MCF 10A (cell line): Measurements from ENCODE around the gene SOX15. TPM values are rescaled to one million over a fixed set of nuclear protein-coding genes. Genes with fewer than 3 reads are reported as not detected.

Source experiments
- BruUV-seq: library from RNA; stranded (reverse); fragments of 400-500 nt; replicated peaks from 2 replicates; lab custom pipeline; 2021; lab: Mats Ljungman, UMichigan
- CTCF ChIA-PET: fragments of 300-600 bp; sonication (Branson Sonifier 250); formaldehyde crosslinking; extraction: SDS; loops from one replicate; lab custom pipeline; 2021; ENCODE audit warnings: antibody characterized with exemption, inconsistent platforms; lab: Yijun Ruan, JAX
- POLR2A ChIA-PET: fragments of 300-600, 350-650 bp; sonication (Branson Sonifier 250); formaldehyde crosslinking; extraction: SDS; loops from one replicate; lab custom pipeline; 2020; ENCODE audit warnings: antibody characterized with exemption, inconsistent platforms; lab: Yijun Ruan, JAX
- DNase-seq: peaks from one replicate; pipeline ENCODE4 v3.0.0-alpha.2; 2018; ENCODE audit not compliant: unreplicated experiment
- H3K27ac Mint-ChIP-seq: one replicate; pipeline ENCODE4 v1.8.0; 2022; ENCODE audit warnings: mild to moderate bottlenecking, low read depth, mixed read lengths; ENCODE audit not compliant: unreplicated experiment
- H3K27me3 Mint-ChIP-seq: one replicate; pipeline ENCODE4 v1.8.0; 2022; ENCODE audit warnings: mixed read lengths; ENCODE audit not compliant: insufficient read depth, unreplicated experiment
- H3K36me3 Mint-ChIP-seq: one replicate; pipeline ENCODE4 v1.8.0; 2022; ENCODE audit warnings: mild to moderate bottlenecking, moderate library complexity, mixed read lengths; ENCODE audit not compliant: insufficient read depth, unreplicated experiment
- H3K4me1 Mint-ChIP-seq: one replicate; pipeline ENCODE4 v1.8.0; 2022; ENCODE audit warnings: mixed read lengths; ENCODE audit not compliant: insufficient read depth, unreplicated experiment
- H3K4me3 Mint-ChIP-seq: one replicate; pipeline ENCODE4 v1.8.0; 2022; ENCODE audit warnings: mild to moderate bottlenecking, moderate library complexity, mixed read lengths; ENCODE audit not compliant: unreplicated experiment
- H3K9me3 Mint-ChIP-seq: one replicate; pipeline ENCODE4 v1.8.0; 2022; ENCODE audit warnings: mixed read lengths; ENCODE audit not compliant: unreplicated experiment
- CTCF ChIP-seq: fragments of 200-600 bp; IDR thresholded peaks from one replicate; pipeline ENCODE4 v1.8.0; 2022; ENCODE audit warnings: antibody characterized with exemption, mild to moderate bottlenecking; ENCODE audit not compliant: unreplicated experiment
- intact Hi-C: fragments of 100-400 bp; cut with micrococcal nuclease; formaldehyde crosslinking; loops from 2 replicates; pipeline ENCODE4 v1.14.1; 2022
- total RNA-seq: library from RNA; stranded (reverse); gene quantifications from 2 replicates; pipeline ENCODE4 v1.2.3, GENCODE V29; 2022

The SOX15 gene
- total RNA-seq, 1 experiment from 2014 or later: 34.4 TPM

GRCh38 chr17:7572588-7573323 lies 17.1 kb downstream of the SOX15 start:
- BruUV-seq: TSS peak; percentile 15
- peak; percentile 99 for DNase-seq
- ChIA-PET POLR2A (interaction anchor here (0.6 to 13.7 kb wide), 18 partner anchors 12 to 579 kb away, joined by 3 to 294 read pairs (median 3); partner anchors contain the start of genes CTDNEP1, FXR2, GPS2 and MPDU1), CTCF (interaction anchor here (4.1 kb wide), 1 partner anchor 12 kb away, joined by 20 read pairs; the partner anchor contains the start of gene MPDU1)
- intact Hi-C loops: loop anchor here (1.0 to 5.0 kb wide), 2 partner anchors 15 to 115 kb away; partner anchors contain the start of genes TP53 and WRAP53
- no peak for TF ChIP-seq CTCF
- H3K36me3 Mint-ChIP-seq: peaks cover 87% of the 10 kb centered on the region
- peak overlapping the region; percentile 99 for H3K27ac Mint-ChIP-seq
- no peaks in the 10 kb centered on the region for H3K27me3 Mint-ChIP-seq
- H3K4me3 Mint-ChIP-seq: peak overlapping the region; percentile 90
- peaks cover 11% of the 10 kb centered on the region for H3K4me1 Mint-ChIP-seq
- no peaks in the 10 kb centered on the region for H3K9me3 Mint-ChIP-seq

GRCh38 chr17:7572338-7572587 lies 17.6 kb downstream of the SOX15 start:
- H3K4me1 Mint-ChIP-seq: peaks cover 10% of the 10 kb centered on the region
- peak overlapping the region; percentile 90 for H3K4me3 Mint-ChIP-seq
- peak overlapping the region; percentile 99 for H3K27ac Mint-ChIP-seq
- H3K36me3 Mint-ChIP-seq: peaks cover 87% of the 10 kb centered on the region
- no peaks in the 10 kb centered on the region for H3K9me3 Mint-ChIP-seq
- ChIA-PET CTCF (interaction anchor here (0.5 to 0.8 kb wide), 3 partner anchors 14 to 57 kb away, joined by 3 to 6 read pairs (median 3); partner anchors contain the start of gene TNFSF13), POLR2A (interaction anchor here (0.6 to 13.7 kb wide), 9 partner anchors 12 to 580 kb away, joined by 3 to 294 read pairs (median 4); partner anchors contain the start of genes MPDU1, PER1, POLR2A and SENP3)
- TF ChIP-seq CTCF: no peak
- no TSS peak for BruUV-seq
- intact Hi-C loops: loop anchor here (1.0 to 5.0 kb wide), 2 partner anchors 15 to 115 kb away; partner anchors contain the start of genes TP53 and WRAP53
- DNase-seq: no peak
- no peaks in the 10 kb centered on the region for H3K27me3 Mint-ChIP-seq

GRCh38 chr17:7570351-7570750 lies 19.5 kb downstream of the SOX15 start:
- H3K4me1 Mint-ChIP-seq: peaks cover 10% of the 10 kb centered on the region
- DNase-seq: no peak
- BruUV-seq: no TSS peak
- no peaks in the 10 kb centered on the region for H3K9me3 Mint-ChIP-seq
- no peak overlapping the region for H3K4me3 Mint-ChIP-seq
- TF ChIP-seq CTCF: no peak
- peaks cover 84% of the 10 kb centered on the region for H3K36me3 Mint-ChIP-seq
- no peak overlapping the region for H3K27ac Mint-ChIP-seq
- ChIA-PET POLR2A (interaction anchor here (1.0 to 13.7 kb wide), 4 partner anchors 10 to 86 kb away, joined by 5 to 294 read pairs (median 6); partner anchors contain the start of genes FXR2, MPDU1, POLR2A and SOX15), CTCF (interaction anchor here (0.7 to 1.1 kb wide), 3 partner anchors 10 to 215 kb away, joined by 3 to 4 read pairs (median 3); no protein-coding TSS in a partner anchor)
- H3K27me3 Mint-ChIP-seq: no peaks in the 10 kb centered on the region
- intact Hi-C loops: loop anchor here (5.0 kb wide), 1 partner anchor 117 kb away; the partner anchor contains the start of genes TP53 and WRAP53

- Mint-ChIP-seq H3K4me1 (peaks cover 6% of the 10 kb centered on the region), H3K9me3 (no peaks in the 10 kb centered on the region), H3K36me3 (peaks cover 84% of the 10 kb centered on the region), H3K27ac (no peak overlapping the region), H3K27me3 (no peaks in the 10 kb centered on the region), H3K4me3 (no peak overlapping the region)
- ChIA-PET CTCF (interaction anchor here (0.6 to 1.1 kb wide), 3 partner anchors 9 to 258 kb away, joined by 3 to 5 read pairs (median 4); no protein-coding TSS in a partner anchor), POLR2A (interaction anchor here (0.9 to 13.7 kb wide), 5 partner anchors 9 to 170 kb away, joined by 3 to 294 read pairs (median 5); partner anchors contain the start of genes FXR2, MPDU1, POLR2A and SOX15)
- DNase-seq: no peak
- TF ChIP-seq CTCF: no peak
- BruUV-seq: no TSS peak
- intact Hi-C loops: no loop called here
These were observed 20.3 kb downstream of the SOX15 start for GRCh38 chr17:7569571-7569970.
